ENCODE data around the gene PON2.

The PON2 gene

GRCh38 chr7:95412075-95412474 lies 22.8 kb downstream of the PON2 start:
- Histone ChIP-seq H3K36me3 (ENCODE audit: low read length) (no peaks in the 10 kb centered on the region), H3K27me3 (ENCODE audit: low read length) (no peaks in the 10 kb centered on the region), H3K79me2 (ENCODE audit: insufficient read depth, low read length) (no peaks in the 10 kb centered on the region), H2AFZ (ENCODE audit: low read depth, low read length, severe bottlenecking) (no peak overlapping the region), H4K20me1 (ENCODE audit: low read depth, low read length) (no peaks in the 10 kb centered on the region), H3K9me3 (ENCODE audit: insufficient read depth, low read length) (no peaks in the 10 kb centered on the region), H3F3A (ENCODE audit: insufficient read depth) (no peaks in the 10 kb centered on the region), H3K4me3 (ENCODE audit: insufficient read depth, low read length, poor library complexity, severe bottlenecking) (no peak overlapping the region), H3K9ac (ENCODE audit: low read length) (no peak overlapping the region), H3K9me2 (replicated peaks; ENCODE audit: insufficient read depth, low read length) (no peaks in the 10 kb centered on the region), H3K4me2 (ENCODE audit: low read depth, low read length, poor library complexity, severe bottlenecking) (no peak overlapping the region), H3K27ac (ENCODE audit: low read depth, low read length) (no peak overlapping the region)
- TF ChIP-seq CTCF (IDR thresholded peaks at IDR 0.05; ENCODE audit: insufficient read depth, low read length, poor library complexity, severe bottlenecking) (no peak), EZH2phosphoT487 (conservative IDR thresholded peaks at IDR 0.05; ENCODE audit: low read length) (no peak)

GRCh38 chr7:95411666-95412065 lies 23.2 kb downstream of the PON2 start:
- no peak overlapping the region for H2AFZ ChIP-seq (ENCODE audit: low read depth, low read length, severe bottlenecking)
- H3K9me3 ChIP-seq (ENCODE audit: insufficient read depth, low read length), result no peaks in the 10 kb centered on the region
- no peaks in the 10 kb centered on the region for H3K79me2 ChIP-seq (ENCODE audit: insufficient read depth, low read length)
- no peaks in the 10 kb centered on the region for H3K9me2 ChIP-seq (replicated peaks; ENCODE audit: insufficient read depth, low read length)
- no peak overlapping the region for H3K4me2 ChIP-seq (ENCODE audit: low read depth, low read length, poor library complexity, severe bottlenecking)
- no peak overlapping the region for H3K9ac ChIP-seq (ENCODE audit: low read length)
- no peak for TF ChIP-seq CTCF (IDR thresholded peaks at IDR 0.05; ENCODE audit: insufficient read depth, low read length, poor library complexity, severe bottlenecking)
- TF ChIP-seq EZH2phosphoT487 (conservative IDR thresholded peaks at IDR 0.05; ENCODE audit: low read length), result no peak
- H4K20me1 ChIP-seq (ENCODE audit: low read depth, low read length), result no peaks in the 10 kb centered on the region
- no peak overlapping the region for H3K4me3 ChIP-seq (ENCODE audit: insufficient read depth, low read length, poor library complexity, severe bottlenecking)
- H3K27me3 ChIP-seq (ENCODE audit: low read length), result no peaks in the 10 kb centered on the region
- no peaks in the 10 kb centered on the region for H3F3A ChIP-seq (ENCODE audit: insufficient read depth)
- no peak overlapping the region for H3K27ac ChIP-seq (ENCODE audit: low read depth, low read length)
- no peaks in the 10 kb centered on the region for H3K36me3 ChIP-seq (ENCODE audit: low read length)

- Histone ChIP-seq H3F3A (ENCODE audit: insufficient read depth) (no peaks in the 10 kb centered on the region), H3K9me3 (ENCODE audit: insufficient read depth, low read length) (no peaks in the 10 kb centered on the region), H3K27me3 (ENCODE audit: low read length) (no peaks in the 10 kb centered on the region), H3K79me2 (ENCODE audit: insufficient read depth, low read length) (no peaks in the 10 kb centered on the region), H3K4me2 (ENCODE audit: low read depth, low read length, poor library complexity, severe bottlenecking) (no peak overlapping the region), H3K9me2 (replicated peaks; ENCODE audit: insufficient read depth, low read length) (no peaks in the 10 kb centered on the region), H4K20me1 (ENCODE audit: low read depth, low read length) (no peaks in the 10 kb centered on the region), H2AFZ (ENCODE audit: low read depth, low read length, severe bottlenecking) (no peak overlapping the region), H3K27ac (ENCODE audit: low read depth, low read length) (no peak overlapping the region), H3K9ac (ENCODE audit: low read length) (no peak overlapping the region), H3K36me3 (ENCODE audit: low read length) (no peaks in the 10 kb centered on the region), H3K4me3 (ENCODE audit: insufficient read depth, low read length, poor library complexity, severe bottlenecking) (no peak overlapping the region)
- TF ChIP-seq CTCF (IDR thresholded peaks at IDR 0.05; ENCODE audit: insufficient read depth, low read length, poor library complexity, severe bottlenecking), result no peak
- TF ChIP-seq EZH2phosphoT487 (conservative IDR thresholded peaks at IDR 0.05; ENCODE audit: low read length), result no peak
These were observed 23.8 kb downstream of the PON2 start for GRCh38 chr7:95411036-95411435.
